ENCODE measurements around the gene PI16.

Gene PI16

GRCh38 chr6:36976931-36977330, 22.4 kb downstream of the PI16 start:
- TF ChIP-seq NFIC (IDR thresholded peaks at IDR 0.05) (no peak), ZBTB7A (IDR thresholded peaks at IDR 0.05; ENCODE audit: low read depth) (no peak), FOXM1 (IDR thresholded peaks at IDR 0.05; ENCODE audit: borderline replicate concordance, low read depth) (no peak), MAX (IDR thresholded peaks at IDR 0.05) (no peak), USF1 (IDR thresholded peaks at IDR 0.05) (no peak), TEAD4 (IDR thresholded peaks at IDR 0.05) (no peak), REST (IDR thresholded peaks at IDR 0.05; ENCODE audit: low read depth) (no peak), TAF1 (IDR thresholded peaks at IDR 0.05; ENCODE audit: low read depth) (no peak)

- TF ChIP-seq EP300 (IDR thresholded peaks at IDR 0.05; ENCODE audit: borderline replicate concordance), result no peak
- TF ChIP-seq MAX (IDR thresholded peaks at IDR 0.05), result no peak
- no peak for TF ChIP-seq YY1 (IDR thresholded peaks at IDR 0.05; ENCODE audit: low read depth)
- no peak for TF ChIP-seq FOXM1 (IDR thresholded peaks at IDR 0.05; ENCODE audit: borderline replicate concordance, low read depth)
- TF ChIP-seq CREB1 (IDR thresholded peaks at IDR 0.05; ENCODE audit: low read depth), result no peak
These were observed 23.0 kb downstream of the PI16 start for GRCh38 chr6:36977470-36977941.

- TF ChIP-seq CEBPB (IDR thresholded peaks at IDR 0.05) (no peak), EGR1 (IDR thresholded peaks at IDR 0.05) (no peak), FOXM1 (IDR thresholded peaks at IDR 0.05; ENCODE audit: borderline replicate concordance, low read depth) (no peak), TEAD4 (IDR thresholded peaks at IDR 0.05) (no peak), MAX (IDR thresholded peaks at IDR 0.05) (no peak), ZBTB7A (IDR thresholded peaks at IDR 0.05; ENCODE audit: low read depth) (no peak)
These were observed 24.1 kb downstream of the PI16 start for GRCh38 chr6:36978421-36979346.

- TF ChIP-seq MAX (IDR thresholded peaks at IDR 0.05), result no peak
- TF ChIP-seq YY1 (IDR thresholded peaks at IDR 0.05; ENCODE audit: low read depth), result no peak
- TF ChIP-seq TEAD4 (IDR thresholded peaks at IDR 0.05), result no peak
- TF ChIP-seq NFIC (IDR thresholded peaks at IDR 0.05), result no peak
- no peak for TF ChIP-seq ZBTB7A (IDR thresholded peaks at IDR 0.05; ENCODE audit: low read depth)
- no peak for TF ChIP-seq REST (IDR thresholded peaks at IDR 0.05; ENCODE audit: low read depth)
- peak; percentile 17; the same call in 1 of the 2 replicates for TF ChIP-seq RAD21 (IDR thresholded peaks at IDR 0.05; ENCODE audit: low read depth)
These were observed 24.8 kb downstream of the PI16 start for GRCh38 chr6:36979347-36979742.

- TF ChIP-seq YY1 (IDR thresholded peaks at IDR 0.05; ENCODE audit: low read depth), result no peak
- TF ChIP-seq NFIC (IDR thresholded peaks at IDR 0.05), result no peak
- no peak for TF ChIP-seq REST (IDR thresholded peaks at IDR 0.05; ENCODE audit: low read depth)
- no peak for TF ChIP-seq TEAD4 (IDR thresholded peaks at IDR 0.05)
- TF ChIP-seq CEBPB (IDR thresholded peaks at IDR 0.05), result no peak
- no peak for TF ChIP-seq MAX (IDR thresholded peaks at IDR 0.05)
- TF ChIP-seq TAF1 (IDR thresholded peaks at IDR 0.05; ENCODE audit: low read depth), result no peak
- TF ChIP-seq EGR1 (IDR thresholded peaks at IDR 0.05), result no peak
- TF ChIP-seq CREB1 (IDR thresholded peaks at IDR 0.05; ENCODE audit: low read depth), result no peak
- TF ChIP-seq USF1 (IDR thresholded peaks at IDR 0.05), result no peak
- no peak for TF ChIP-seq ZBTB7A (IDR thresholded peaks at IDR 0.05; ENCODE audit: low read depth)
- TF ChIP-seq EP300 (IDR thresholded peaks at IDR 0.05; ENCODE audit: borderline replicate concordance), result no peak
- TF ChIP-seq TCF12 (IDR thresholded peaks at IDR 0.05; ENCODE audit: low read depth), result no peak
- TF ChIP-seq RAD21 (IDR thresholded peaks at IDR 0.05; ENCODE audit: low read depth), result no peak
- TF ChIP-seq FOXM1 (IDR thresholded peaks at IDR 0.05; ENCODE audit: borderline replicate concordance, low read depth), result no peak
These were observed 25.6 kb downstream of the PI16 start for GRCh38 chr6:36980129-36980528.
